ENCODE results near the gene ATRNL1. TPM values are rescaled to one million over a fixed set of nuclear protein-coding genes. Genes with fewer than 3 reads are reported as not detected.

ATRNL1 gene
- total RNA-seq, 1 donor from 2014 or later = 11.4 TPM

DNA sequence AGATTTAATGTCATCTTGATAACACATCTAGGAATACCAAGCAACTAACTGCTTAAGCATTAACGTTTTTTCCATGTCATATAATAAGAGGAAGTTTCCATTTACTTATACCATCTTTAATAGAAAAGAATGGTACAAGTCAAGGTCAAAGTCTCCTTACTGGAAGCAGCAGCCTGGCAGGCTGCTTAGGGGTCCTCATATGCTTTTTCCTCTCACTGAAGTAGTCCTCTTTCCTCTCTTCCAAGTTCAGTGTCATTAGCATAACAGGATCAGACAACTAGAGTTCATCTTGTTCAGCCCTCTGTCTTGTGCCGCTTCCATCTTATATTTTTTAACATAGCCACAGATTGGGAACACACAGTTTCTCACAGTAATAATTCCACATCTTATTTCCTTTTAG is 774.1 kb downstream of the ATRNL1 start:
- TF ChIP-seq, protein P1, sequence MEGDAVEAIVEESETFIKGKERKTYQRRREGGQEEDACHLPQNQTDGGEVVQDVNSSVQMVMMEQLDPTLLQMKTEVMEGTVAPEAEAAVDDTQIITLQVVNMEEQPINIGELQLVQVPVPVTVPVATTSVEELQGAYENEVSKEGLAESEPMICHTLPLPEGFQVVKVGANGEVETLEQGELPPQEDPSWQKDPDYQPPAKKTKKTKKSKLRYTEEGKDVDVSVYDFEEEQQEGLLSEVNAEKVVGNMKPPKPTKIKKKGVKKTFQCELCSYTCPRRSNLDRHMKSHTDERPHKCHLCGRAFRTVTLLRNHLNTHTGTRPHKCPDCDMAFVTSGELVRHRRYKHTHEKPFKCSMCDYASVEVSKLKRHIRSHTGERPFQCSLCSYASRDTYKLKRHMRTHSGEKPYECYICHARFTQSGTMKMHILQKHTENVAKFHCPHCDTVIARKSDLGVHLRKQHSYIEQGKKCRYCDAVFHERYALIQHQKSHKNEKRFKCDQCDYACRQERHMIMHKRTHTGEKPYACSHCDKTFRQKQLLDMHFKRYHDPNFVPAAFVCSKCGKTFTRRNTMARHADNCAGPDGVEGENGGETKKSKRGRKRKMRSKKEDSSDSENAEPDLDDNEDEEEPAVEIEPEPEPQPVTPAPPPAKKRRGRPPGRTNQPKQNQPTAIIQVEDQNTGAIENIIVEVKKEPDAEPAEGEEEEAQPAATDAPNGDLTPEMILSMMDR (IDR thresholded peaks at IDR 0.05; ENCODE audit: insufficient read depth, low read length, poor library complexity, severe bottlenecking) = no peak
- no peaks in the 10 kb centered on the region for H3K36me3 ChIP-seq (ENCODE audit: control insufficient read depth, insufficient read depth, low read length)
- no peak overlapping the region for H3K4me3 ChIP-seq (ENCODE audit: low read depth, low read length)
- no peaks in the 10 kb centered on the region for H3K27me3 ChIP-seq (ENCODE audit: control insufficient read depth, insufficient read depth, low read length)
- no peak for DNase-seq (ENCODE audit: low read depth)

DNA sequence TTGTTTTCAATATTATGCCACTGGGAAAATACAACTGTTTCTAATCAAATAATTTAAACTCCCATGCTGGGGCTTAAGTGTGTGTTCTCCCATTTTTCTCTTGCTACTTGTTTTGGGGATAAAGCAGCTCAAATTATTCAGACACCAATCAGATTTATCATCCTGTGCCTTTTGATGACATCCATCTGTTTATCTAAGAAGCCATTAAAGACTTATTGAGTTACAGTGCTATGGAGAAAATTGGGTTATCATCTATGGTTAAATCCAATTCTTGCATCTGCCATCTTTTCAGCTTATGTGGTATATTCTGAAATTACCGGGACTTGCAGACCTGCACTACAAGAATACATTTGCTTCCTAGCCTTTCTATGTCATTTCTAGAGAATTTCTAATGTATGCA is 778.7 kb downstream of the ATRNL1 start:
- Histone ChIP-seq H3K27me3 (ENCODE audit: control insufficient read depth, insufficient read depth, low read length) (no peaks in the 10 kb centered on the region), H3K36me3 (ENCODE audit: control insufficient read depth, insufficient read depth, low read length) (no peaks in the 10 kb centered on the region), H3K4me3 (ENCODE audit: low read depth, low read length) (no peak overlapping the region)
- DNase-seq (ENCODE audit: low read depth) = no peak
- TF ChIP-seq, protein P1 (IDR thresholded peaks at IDR 0.05; ENCODE audit: insufficient read depth, low read length, poor library complexity, severe bottlenecking) = no peak

DNA sequence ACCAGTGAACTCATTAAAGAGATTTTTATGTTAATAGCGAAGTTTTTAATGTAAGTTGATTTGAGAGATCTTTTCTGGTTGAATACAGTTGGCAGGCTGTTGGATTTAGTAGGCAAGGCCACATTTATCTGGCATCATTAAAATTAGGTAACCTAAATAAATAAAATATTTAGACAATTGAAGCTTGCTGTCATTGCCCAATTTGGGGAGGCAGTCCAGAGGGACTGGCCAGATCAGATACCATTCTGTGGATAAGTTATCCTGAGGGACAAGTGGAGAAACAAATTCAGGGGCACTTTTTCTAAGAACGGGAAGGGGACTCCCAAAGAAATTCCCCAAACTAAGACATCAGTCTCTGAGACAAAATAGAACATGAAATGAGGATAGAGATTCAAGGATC is 782.0 kb downstream of the ATRNL1 start:
- H3K27me3 ChIP-seq (ENCODE audit: control insufficient read depth, insufficient read depth, low read length) = no peaks in the 10 kb centered on the region
- DNase-seq (ENCODE audit: low read depth) = no peak
- TF ChIP-seq, protein P1 (IDR thresholded peaks at IDR 0.05; ENCODE audit: insufficient read depth, low read length, poor library complexity, severe bottlenecking) = no peak
- H3K36me3 ChIP-seq (ENCODE audit: control insufficient read depth, insufficient read depth, low read length) = no peaks in the 10 kb centered on the region
- no peak overlapping the region for H3K4me3 ChIP-seq (ENCODE audit: low read depth, low read length)

DNA sequence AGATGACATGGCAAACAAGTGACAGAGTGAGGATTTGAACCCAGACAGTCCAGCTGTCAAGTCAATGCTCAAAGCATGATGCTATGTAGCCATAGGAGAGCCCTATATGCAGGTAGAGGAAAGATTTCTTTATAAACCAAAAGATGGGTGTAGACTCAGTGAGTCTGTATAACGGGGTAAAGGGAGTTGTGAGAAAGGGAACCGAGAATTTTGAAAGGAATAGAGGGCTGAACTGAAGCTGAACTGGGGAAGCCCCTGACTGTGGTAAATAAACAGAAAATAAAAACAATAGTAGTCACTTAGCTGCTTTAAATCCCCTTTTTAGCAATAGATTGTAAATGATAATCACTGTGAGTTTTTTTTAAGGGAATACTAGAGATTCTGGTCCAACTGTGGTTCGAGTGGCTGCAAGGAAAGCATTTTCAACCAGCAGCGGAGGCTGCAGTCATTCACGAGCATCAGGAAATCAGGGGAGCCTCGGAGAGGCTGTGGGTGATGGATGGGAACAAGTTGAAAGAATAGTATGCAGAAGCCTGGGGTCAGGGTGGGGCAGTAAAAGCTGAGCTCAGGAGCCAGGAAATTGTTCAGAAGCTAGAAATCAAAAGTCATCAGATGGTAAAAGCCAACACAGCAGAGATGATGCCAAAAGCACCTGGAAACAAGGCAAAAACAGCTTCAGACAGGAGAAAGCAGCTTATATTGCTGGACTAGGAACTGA is 786.4 kb downstream of the ATRNL1 start:
- no peak for DNase-seq (ENCODE audit: low read depth)
- TF ChIP-seq, protein P1 (IDR thresholded peaks at IDR 0.05; ENCODE audit: insufficient read depth, low read length, poor library complexity, severe bottlenecking) = no peak
- no peak overlapping the region for H3K4me3 ChIP-seq (ENCODE audit: low read depth, low read length)

DNA sequence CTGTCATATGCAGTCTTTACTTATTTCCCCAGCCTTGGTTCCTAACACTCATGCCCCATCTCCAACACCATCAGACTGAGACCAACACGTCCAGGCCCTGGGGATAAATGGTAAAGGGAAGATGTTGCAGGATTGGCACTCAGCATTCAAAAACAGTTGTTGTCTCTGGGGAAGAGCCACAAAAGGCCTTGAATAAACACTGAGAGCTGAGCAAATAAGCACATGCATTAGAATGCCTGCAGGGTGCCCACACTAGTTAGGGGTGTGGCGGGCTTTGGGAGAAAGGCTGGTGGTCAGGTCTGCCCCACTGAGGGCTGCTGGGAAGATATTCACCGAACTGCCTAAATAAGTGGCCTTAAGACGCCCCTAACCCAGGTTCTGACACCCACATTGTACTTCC is 788.9 kb downstream of the ATRNL1 start:
- Histone ChIP-seq H3K36me3 (ENCODE audit: control insufficient read depth, insufficient read depth, low read length) (no peaks in the 10 kb centered on the region), H3K4me3 (ENCODE audit: low read depth, low read length) (no peak overlapping the region), H3K27me3 (ENCODE audit: control insufficient read depth, insufficient read depth, low read length) (no peaks in the 10 kb centered on the region)
- DNase-seq (ENCODE audit: low read depth) = no peak
- TF ChIP-seq, protein P1 (IDR thresholded peaks at IDR 0.05; ENCODE audit: insufficient read depth, low read length, poor library complexity, severe bottlenecking) = no peak

More for the DNA sequence above, 786.4 kb downstream of the ATRNL1 start:
- Histone ChIP-seq H3K36me3 (ENCODE audit: control insufficient read depth, insufficient read depth, low read length) (no peaks in the 10 kb centered on the region), H3K27me3 (ENCODE audit: control insufficient read depth, insufficient read depth, low read length) (no peaks in the 10 kb centered on the region)

DNA sequence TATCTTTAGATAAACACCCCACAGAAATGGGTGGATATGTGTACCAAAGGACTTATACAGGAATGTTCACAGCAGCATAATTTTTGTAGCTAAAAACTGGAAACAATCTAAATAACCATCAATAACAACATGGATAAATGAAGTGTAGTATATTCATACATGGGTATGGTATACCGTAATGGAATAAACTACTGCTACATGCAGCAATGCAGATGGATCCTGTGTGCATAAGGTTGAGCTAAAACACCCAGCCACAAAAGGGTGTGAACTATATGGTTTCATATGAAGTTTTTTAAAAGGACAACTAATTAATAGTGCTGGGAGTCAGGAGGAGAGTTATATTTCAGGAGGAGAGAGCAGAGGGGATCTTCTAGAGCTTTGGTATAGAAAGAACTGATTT is 790.2 kb downstream of the ATRNL1 start:
- Histone ChIP-seq H3K27me3 (ENCODE audit: control insufficient read depth, insufficient read depth, low read length) (no peaks in the 10 kb centered on the region), H3K36me3 (ENCODE audit: control insufficient read depth, insufficient read depth, low read length) (no peaks in the 10 kb centered on the region), H3K4me3 (ENCODE audit: low read depth, low read length) (no peak overlapping the region)
- TF ChIP-seq, protein P1 (IDR thresholded peaks at IDR 0.05; ENCODE audit: insufficient read depth, low read length, poor library complexity, severe bottlenecking) = no peak
- DNase-seq (ENCODE audit: low read depth) = no peak
